OCI-M2 (cell line): ENCODE data around the gene DOCK1.

Experiments
- DNase-seq: peaks from one replicate; lab custom pipeline; 2025; ENCODE audit not compliant: unreplicated experiment; lab: John Stamatoyannopoulos, UW

Gene DOCK1

DNA sequence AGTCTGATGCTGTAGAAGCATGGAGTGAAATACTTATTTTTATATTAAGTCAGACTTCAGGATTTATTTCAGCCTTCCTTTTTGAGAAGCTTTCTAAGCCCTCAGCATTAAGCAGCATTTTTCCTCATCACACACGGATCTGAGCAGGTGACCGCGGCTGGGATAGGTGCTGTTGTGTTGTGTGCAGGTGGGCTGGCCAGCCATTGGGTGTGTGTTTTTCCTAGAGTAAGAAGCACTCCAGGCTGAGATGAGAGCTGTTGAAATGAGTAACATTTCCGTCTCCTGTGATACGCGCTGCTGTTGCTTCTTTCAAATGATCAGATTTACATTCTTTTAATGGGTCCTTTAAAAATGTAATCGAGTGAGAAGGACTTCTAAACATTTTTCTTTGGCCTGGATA, 227.2 kb downstream of the DOCK1 start:
- DNase-seq = no peak

DNA sequence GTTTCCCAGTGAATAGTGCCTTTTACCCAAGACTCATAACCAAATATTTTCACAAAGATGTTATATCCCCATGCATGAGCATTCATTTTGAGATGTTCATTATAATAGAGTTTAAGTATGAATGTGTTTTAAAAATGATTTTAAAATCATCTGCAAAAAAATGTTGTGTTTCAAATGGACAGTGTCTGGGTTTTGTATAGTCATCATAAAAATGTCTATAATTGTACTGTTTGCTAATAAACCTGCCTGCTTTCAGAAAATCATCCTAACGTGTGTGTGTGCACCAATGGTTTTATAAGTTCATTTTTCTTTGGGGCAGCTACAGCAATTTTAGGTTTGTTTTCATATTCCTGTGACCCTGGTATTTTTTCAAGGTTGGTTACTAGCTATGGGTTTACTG, 228.0 kb downstream of the DOCK1 start:
- DNase-seq = no peak

DNA sequence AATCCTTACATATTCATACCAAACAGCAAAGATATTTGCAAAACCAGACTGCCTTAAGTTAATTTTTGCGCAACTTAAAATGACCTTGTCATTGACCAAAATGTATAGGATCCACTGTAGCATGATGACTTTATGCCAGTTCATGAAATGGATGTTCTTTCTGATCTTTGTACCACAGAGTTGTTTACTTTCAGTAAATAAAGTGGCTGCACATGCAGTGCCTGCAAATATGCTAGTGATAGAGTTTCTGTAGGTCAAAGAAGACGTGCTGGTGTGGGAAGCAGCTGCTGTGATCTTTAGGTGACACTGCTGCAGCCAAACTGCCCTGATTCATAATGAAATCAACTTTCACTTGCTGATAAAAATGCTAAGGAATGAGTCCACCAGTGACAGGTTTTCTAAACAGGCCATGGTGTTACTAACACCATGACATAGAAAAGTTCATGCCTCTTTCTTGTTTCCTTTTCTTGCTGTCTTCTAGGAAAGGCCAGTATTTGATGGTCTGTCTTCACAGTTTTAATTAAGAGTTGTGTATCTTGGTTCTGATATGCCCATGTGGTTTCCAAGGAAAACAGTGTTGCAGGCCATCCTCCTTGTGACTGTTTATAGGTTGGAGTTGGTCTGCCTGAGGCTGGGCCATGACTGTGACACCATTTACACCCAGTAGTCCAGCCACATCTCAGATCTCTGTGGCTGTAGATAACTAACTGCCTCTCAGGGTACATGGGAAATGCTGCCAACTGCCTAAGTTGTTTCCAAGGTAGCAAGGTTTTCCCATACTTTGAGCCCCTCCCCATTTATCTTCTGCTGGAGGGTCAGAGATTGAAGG, 228.7 kb downstream of the DOCK1 start:
- DNase-seq = no peak

DNA sequence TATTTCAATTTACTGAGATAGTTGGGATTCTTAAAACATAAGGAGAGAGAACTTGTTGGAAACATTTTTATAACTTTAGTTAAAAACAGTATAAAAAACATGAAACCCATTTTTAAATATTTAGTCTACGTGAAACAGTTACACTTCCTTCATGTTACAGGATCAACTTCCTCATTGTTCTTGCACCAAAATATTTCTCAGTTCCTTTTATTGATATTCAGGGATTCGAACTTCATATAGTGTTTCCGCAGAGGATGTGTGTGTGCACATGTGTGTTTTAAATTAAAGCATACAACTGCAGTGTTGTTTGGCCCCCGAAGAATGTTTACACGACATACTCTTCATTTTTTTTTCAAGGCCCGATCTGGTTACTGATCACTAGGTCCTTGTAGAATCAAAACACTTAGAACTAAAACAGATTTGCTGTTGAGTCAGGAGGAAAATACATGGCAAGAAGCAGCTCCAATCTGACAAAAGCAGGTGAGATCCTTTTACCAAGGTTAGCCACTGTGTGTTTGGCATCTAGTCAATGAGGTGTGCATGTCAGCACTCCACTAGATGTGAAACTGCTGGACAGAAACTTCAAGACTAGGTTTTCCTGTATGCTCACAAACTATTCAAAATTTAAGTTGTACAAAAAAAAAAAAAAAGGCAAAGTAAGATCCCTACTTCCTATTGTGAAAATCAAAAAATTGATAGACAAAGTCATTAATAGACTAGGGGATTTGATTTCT, 230.8 kb downstream of the DOCK1 start:
- no peak for DNase-seq

DNA sequence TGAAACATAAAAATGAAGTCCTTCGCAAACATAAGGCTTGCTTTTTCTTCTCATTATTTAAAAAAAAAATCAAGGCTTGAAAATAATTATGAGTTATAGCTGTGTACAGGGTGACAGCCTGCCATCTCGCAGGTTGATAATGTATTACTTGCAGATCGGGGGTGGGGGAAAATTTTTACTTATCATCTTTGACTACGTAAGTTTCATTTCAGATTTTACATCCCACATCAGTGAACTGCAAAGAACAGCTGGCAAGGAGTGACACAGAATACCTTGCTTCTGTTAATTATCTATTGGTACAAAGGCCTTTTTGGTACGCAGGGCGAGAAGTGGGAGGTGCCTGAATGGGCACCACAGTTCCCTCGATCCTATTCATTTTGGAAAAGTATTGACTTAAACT, 232.2 kb downstream of the DOCK1 start:
- no peak for DNase-seq

DNA sequence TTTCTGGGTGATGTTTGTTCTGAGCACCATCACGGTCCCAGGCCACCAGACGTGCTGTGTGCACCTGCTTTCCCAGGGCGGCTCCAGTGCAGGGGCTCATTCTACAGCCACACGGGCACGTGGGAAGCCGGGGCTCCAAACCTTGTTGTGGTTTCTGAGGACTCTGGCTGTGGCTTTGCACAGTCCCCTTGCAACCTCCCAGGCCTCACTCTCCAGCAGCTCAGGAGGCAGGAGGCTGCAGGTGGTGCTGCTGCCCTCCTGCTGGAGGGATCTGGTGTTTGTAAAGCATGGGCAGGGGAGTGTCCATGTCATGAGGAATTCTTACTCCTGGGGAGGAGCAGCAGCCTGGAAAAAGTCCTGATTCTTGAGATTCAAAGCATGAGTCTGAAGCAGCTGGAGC, 236.9 kb downstream of the DOCK1 start:
- DNase-seq = no peak

DNA sequence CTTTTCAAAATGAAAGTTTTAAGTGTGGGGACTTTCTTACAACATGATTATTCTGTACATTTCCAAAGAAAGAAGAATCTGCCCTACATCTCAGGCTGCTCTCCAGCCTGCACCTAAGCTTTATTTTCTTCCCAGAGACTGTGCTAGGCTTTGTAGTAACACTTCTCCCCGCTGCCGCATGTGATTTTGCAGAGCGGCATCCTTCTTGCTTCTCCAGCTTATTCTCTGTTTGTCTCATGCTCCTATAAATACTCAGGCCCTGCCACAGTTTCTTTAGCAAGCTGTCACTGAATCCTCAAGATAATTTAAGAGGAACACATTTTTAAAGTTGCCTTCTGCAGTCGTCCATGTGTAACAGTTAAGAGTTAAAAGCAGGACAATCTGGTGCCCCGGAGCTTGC, 237.6 kb downstream of the DOCK1 start:
- DNase-seq = no peak

DNA sequence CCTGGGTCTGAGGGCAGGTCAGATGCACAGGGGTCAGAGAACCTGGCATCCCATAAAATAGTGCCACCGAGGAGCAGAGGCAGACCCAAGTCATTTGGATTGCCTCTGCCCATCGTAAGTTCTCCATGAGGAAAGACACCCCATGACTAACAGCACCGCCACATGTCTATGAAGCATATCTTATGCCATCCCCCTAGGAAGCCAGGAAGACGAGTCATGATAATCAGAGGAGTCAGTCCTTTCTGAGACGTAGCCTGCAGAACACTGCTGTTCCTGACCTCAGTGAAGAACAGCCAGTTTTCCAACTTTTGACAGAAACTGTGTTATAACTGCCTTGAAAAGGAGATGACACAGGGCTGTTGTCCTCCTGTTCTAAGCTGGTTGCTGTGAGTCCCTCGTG, 239.9 kb downstream of the DOCK1 start:
- no peak for DNase-seq

DNA sequence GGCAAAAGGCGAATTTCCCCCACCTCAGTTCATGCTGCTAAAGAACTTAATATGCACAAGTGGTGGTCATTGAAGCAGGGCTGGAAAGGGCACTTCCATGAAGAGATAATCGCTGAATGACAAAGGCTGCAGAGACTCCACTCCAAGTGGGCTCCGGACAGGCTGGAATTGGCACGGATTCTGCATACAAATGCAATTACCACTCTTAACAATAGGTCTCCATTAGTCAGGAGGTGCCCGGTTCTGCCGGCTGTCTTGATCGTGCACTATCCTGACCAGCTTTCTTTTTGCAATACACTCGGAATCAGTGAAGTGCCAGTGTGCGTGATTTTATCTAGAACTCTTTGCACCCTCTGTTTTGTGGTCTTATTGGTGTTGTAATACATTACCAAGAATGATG, 241.4 kb downstream of the DOCK1 start:
- DNase-seq = no peak

DNA sequence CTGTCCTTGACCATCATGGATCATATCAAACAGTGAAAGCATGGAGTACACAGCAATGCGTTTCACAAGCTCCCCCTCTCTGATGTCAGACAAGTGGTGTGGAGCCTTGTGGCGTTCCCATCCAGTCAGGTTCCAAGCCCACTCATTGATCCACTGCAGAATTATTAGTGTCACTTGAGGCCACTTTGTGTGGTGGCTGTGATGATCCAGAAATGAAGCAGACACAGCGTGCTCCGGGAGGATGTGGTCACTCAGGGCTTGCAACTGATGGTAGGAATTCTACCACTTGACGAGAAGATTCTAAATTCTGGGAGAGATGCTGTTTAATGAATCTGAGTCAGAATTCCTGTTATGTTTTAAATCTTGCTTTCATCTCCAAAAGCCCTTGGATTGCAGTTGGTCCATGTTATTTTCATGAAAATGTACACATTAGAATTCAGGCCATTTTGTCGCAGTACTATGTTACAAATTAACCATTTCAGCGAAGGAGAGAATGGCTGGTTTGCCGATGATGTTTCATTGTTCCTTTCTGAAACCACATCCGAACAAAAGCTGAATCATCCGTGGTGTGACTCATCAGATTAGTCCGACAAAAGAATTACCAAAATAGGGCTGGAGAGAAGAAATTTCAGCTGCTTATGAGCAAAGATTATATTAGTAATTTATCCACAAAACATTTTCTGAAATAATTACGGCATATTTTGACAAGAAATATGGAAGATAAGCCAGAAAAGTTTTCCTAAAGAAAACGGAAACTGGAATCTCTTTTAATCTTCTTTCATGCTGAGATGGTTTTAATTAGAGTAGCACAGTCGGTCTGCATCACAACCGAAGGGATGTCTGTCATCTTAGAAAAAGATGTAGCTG, 243.1 kb downstream of the DOCK1 start:
- DNase-seq = no peak

DNA sequence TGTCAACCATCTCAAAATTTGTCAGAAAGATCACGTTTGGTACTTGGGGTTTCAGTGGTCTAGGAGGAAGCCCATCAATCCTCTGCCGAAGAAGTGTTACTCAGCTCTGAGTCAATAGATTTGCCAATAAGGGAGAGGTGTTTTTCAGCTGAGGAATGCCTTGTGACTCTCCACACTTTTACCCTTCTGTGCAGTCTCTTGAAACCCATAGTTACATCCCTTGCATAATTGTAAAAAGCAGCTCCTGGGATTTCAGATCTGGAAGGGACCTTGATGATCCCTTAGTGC, 243.6 kb downstream of the DOCK1 start:
- no peak for DNase-seq

DNA sequence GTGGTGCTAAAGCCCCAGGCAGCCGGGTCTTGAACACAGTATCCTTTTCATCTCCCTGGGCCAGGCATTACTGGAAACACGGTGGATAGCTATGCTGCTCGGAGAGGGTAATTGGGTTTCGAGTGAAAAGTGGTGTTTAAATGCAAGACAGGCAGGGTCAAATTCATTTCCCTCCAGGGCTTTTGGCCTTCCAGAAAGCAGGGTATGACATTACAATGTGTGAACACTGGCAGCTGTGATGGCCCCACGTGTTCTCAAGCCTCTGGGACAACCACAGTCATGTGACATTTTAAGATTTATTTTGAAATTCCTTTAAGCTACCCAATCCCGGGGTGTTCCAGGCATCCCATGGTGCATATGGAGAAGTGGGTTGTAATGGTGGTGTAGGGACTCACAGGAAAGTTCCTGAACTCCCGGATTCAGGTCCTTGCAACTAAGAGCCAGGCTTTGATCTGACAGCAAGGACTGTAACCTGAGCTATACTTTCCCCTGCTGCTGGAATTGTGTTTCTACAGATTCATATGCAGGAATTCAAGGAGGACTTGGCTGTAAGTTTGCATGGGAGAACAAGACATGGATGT, 244.4 kb downstream of the DOCK1 start:
- DNase-seq = no peak

DNA sequence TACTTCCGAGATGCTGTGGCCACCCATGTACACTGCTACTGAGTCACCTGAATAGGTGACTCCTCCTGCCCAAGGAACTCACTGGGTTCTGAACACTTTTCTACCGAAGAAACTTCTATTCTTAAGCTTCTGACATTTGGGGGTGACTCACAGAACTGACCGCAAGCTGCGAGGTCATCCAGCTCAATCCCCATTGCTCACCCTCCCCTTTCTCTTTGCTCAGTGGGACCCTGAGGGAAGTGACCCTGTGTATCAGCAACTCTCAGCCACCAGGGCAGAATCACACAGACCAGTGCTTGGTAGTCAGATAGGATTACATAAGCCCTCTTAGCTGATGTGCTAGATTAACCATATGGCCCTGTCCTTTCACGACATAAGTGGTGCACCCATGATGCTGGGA, 244.9 kb downstream of the DOCK1 start:
- DNase-seq = no peak

DNA sequence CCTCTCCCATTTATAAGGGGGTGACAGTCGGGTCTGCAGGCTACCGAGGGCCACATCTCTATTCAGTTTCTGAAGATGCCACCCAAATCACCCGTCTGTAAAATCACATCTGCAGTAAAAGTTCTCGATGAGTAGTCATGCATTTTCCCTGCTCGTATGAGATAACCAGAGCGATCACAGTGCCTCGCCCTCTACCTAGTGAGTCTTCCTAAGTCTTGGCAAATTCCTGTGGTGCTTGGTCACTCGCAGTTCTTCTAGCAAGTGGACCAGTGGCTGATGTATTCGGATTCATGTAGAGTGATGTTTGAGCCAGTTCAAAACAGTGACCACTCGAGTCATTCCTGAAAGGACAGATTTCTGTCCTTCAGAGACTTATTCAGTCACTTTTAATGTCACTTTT, 246.3 kb downstream of the DOCK1 start:
- DNase-seq = no peak

DNA sequence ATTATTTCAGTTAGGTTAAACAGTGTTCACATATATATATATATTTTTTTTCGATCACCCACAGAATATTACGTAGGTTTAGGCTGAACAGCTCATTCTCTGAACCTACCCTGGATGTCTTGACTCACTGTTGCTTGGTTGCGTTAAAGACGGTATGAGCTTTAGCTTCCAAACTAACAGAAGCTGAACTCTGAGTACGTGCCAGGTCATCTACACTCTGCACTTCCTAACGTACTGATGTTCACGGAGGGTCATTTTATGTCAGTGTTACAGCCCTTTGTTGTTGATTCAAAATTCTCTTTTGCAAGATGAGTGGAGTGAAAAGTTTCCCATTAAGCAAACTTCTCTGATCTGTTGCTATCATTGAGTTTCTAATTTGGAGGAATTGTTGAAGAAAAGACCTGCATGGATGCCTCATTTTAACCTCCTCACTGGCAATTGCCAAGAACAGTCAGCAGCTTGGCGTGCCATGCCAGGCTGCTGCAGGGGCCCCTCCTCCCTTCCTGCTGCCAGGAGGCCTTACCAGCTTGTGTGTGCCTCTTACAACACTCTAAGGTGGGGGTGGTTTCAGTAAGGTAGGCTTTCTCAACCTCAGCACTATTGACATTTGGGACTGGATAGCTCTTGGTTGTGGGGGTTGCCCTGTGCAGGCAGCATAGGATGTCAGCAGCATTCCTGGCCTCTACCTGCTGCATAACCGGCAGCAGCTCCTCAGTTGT, 246.9 kb downstream of the DOCK1 start:
- no peak for DNase-seq

DNA sequence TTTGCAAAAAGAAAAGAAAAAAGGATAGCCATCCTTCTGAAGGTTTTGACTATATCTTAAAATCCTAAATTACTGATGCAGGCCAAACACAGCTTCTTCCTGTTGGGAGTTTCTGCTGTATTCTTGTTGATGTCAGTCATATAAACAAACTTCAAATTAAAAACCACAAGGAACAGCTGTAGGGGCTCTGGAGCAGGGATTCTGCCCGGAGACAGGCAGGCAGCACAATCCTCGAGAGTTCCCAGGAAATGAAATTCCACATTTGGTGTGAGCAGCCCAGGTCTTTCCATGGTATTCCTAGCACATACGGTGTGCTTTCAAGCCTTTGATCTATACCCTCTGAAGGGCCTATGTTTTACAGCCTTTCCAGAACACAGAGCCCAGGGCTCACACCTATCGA, 248.0 kb downstream of the DOCK1 start:
- no peak for DNase-seq

DNA sequence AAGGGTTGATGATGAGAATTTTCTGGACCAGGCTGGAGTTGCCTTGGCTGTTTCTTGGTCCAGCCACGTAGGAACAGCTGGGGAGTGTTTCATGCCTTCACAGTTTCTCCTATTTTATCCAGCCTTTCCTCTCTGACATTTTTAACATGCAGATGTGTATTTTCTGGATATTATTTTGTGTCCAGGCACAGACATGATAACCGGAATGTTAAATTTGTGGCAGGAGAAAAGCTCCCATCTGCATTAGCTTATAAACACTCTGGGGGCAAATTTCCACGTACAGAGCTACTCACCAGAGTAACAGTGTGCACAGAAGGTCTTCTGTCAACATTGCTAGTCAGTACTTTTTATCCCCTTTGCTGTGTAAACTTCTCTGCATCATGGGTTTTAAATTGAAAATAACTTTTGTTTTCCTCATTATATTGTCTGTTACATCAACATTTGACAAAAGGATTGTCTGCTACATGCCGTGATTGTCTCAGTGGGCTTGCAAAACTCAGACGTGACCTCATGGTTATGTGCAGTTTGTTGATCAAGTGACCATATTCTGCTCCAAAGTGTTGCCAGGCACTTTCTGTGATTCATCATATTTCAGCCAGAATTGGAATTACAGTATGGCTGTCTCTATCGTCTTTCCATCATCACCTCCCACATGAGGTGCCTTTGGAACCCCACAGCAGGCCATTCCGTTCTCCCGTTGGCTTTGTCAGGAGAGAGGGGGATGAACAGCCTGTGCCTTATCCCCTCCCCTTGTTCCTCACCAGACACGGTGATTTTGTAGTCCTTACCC, 249.8 kb downstream of the DOCK1 start:
- no peak for DNase-seq

DNA sequence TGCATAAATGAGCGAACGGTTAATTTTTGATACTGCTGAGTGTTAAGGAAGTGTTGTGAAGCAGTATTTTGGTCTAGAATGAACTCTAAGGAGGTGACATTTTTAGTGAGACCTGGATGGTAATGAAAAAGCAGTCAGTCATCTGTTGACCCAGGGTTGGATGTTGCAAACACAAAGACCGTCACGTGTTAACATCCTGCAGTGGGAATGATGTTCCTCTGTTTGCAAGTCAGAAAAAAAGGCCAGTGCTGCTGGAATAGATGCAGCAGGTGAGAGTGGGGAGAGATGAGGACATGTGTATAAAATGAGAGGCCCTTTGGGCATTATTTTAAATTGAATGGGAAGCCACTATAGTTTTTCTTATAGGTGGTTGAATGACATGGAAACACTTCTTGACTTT, 251.9 kb downstream of the DOCK1 start:
- no peak for DNase-seq

DNA sequence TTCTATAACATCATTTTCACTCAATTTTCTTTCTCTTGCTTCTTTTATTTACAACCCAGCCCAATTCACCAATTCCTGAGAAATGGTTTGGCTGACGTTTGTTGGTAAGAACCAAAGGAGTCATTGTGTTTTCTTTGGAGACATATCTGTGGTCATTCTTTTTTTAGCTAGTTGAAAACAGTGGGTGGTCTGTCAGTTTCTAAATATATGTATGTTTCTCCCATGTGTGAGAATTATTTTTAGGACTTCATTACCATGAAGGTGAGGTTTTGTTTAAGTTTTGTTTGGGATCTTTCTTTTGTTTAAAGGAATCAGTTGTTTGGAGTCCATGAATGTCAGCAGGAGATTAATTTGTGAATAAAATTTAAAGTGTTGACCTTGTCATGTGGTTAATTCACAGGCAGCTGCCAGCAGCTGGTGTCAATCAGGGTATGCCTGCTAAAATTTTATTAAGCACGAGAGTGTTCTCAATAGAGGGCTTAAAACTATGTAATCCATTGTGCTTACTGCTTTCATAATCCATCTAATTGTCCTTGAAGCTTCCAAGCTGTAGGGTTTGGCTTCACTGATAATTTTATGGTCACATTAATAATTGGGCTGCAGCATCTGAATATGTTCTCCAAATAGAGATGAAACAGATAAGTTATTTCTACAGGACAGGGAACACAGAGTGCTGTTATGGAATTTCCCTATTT, 252.4 kb downstream of the DOCK1 start:
- no peak for DNase-seq

DNA sequence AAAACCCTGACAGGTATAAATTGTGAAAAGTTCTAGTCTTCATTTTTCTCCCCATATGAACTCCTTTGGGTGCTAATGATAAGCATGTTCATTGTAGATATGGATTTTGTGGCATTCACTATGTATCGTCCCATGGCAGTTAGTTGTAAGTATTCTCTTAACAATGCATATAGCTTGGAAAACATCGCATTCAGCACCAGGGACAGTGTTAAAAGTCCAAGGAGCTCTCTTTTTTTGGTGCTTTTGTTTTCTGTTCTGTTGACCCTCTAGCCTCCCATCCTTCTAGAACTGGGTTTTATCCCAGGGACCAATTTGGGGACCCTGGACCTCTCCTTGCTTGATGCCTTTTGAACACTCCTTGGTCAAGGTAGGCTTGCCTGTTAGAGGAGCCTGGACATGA, 253.4 kb downstream of the DOCK1 start:
- no peak for DNase-seq
